H9 (cell line): ENCODE data around the gene USH2A. TPM values are rescaled to one million over a fixed set of nuclear protein-coding genes. Genes with fewer than 3 reads are reported as not detected.

ENCODE experiments used
- DNase-seq: peaks from one replicate; pipeline ENCODE4 v3.0.0-alpha.2; 2017
- H2AFZ ChIP-seq: one replicate; pipeline ENCODE4 v1.6.1; 2013; ENCODE audit warnings: mild to moderate bottlenecking, low read length, control low read depth, moderate library complexity
- H2AK5ac ChIP-seq: 2 replicates; pipeline ENCODE4 v1.6.1; 2013; ENCODE audit warnings: low read length, control low read depth, mixed read lengths; ENCODE audit not compliant: insufficient read length
- H2BK120ac ChIP-seq: one replicate; pipeline ENCODE4 v1.6.1; 2013; ENCODE audit warnings: low read depth, mild to moderate bottlenecking, low read length, control low read depth, inconsistent platforms; ENCODE audit not compliant: poor library complexity, severe bottlenecking
- H2BK12ac ChIP-seq: 2 replicates; pipeline ENCODE4 v1.6.1; 2013; ENCODE audit warnings: low read length, control low read depth, mixed read lengths, low read depth; ENCODE audit not compliant: insufficient read length
- H2BK15ac ChIP-seq: 2 replicates; pipeline ENCODE4 v1.6.1; 2013; ENCODE audit warnings: low read depth, low read length, control low read depth
- H2BK20ac ChIP-seq: one replicate; pipeline ENCODE4 v1.6.1; 2013; ENCODE audit warnings: low read depth, mild to moderate bottlenecking, low read length, control low read depth, inconsistent platforms; ENCODE audit not compliant: poor library complexity, severe bottlenecking
- H2BK5ac ChIP-seq: 2 replicates; pipeline ENCODE4 v1.6.1; 2013; ENCODE audit warnings: low read length, control low read depth, mixed read lengths; ENCODE audit not compliant: insufficient read length
- H3K14ac ChIP-seq: 2 replicates; pipeline ENCODE4 v1.6.1; 2013; ENCODE audit warnings: low read length, control low read depth; ENCODE audit not compliant: insufficient read depth
- H3K18ac ChIP-seq: 2 replicates; pipeline ENCODE4 v1.6.1; 2013; ENCODE audit warnings: low read depth, mild to moderate bottlenecking, mixed read lengths, low read length, control low read depth; ENCODE audit not compliant: insufficient read length
- H3K23ac ChIP-seq: 2 replicates; pipeline ENCODE4 v1.6.1; 2013; ENCODE audit warnings: low read length, control low read depth, mixed read lengths, low read depth; ENCODE audit not compliant: insufficient read length
- H3K23me2 ChIP-seq: 2 replicates; pipeline ENCODE4 v1.6.1; 2013; ENCODE audit warnings: low read depth, mild to moderate bottlenecking, mixed read lengths, low read length, control low read depth; ENCODE audit not compliant: insufficient read length, poor library complexity, severe bottlenecking
- H3K27ac ChIP-seq: 2 replicates; pipeline ENCODE4 v1.5.1; 2013; ENCODE audit warnings: low read length, control low read depth, mixed read lengths, low read depth; ENCODE audit not compliant: insufficient read length
- H3K27me3 ChIP-seq: 2 replicates; pipeline ENCODE4 v1.6.1; 2013; ENCODE audit warnings: low read length, control low read depth, inconsistent platforms; ENCODE audit not compliant: insufficient read depth
- H3K4ac ChIP-seq: 2 replicates; pipeline ENCODE4 v1.6.1; 2013; ENCODE audit warnings: low read depth, mild to moderate bottlenecking, control low read depth, inconsistent platforms, low read length, moderate library complexity
- H3K4me1 ChIP-seq: 2 replicates; pipeline ENCODE4 v1.6.1; 2013; ENCODE audit warnings: low read length, control low read depth, inconsistent platforms; ENCODE audit not compliant: insufficient read depth
- H3K4me2 ChIP-seq: 2 replicates; pipeline ENCODE4 v1.6.1; 2013; ENCODE audit warnings: low read length, control low read depth, mixed read lengths; ENCODE audit not compliant: insufficient read length, insufficient read depth
- H3K56ac ChIP-seq: 2 replicates; pipeline ENCODE4 v1.6.1; 2013; ENCODE audit warnings: low read depth, mild to moderate bottlenecking, mixed read lengths, low read length, control low read depth; ENCODE audit not compliant: insufficient read length
- H3K79me1 ChIP-seq: 2 replicates; pipeline ENCODE4 v1.6.1; 2013; ENCODE audit warnings: low read depth, mild to moderate bottlenecking, moderate library complexity, low read length, control low read depth, inconsistent platforms; ENCODE audit not compliant: insufficient read depth, poor library complexity, severe bottlenecking
- H3K79me2 ChIP-seq: 2 replicates; pipeline ENCODE4 v1.6.1; 2013; ENCODE audit warnings: low read length, control low read depth, inconsistent platforms; ENCODE audit not compliant: insufficient read depth
- H3K9ac ChIP-seq: 2 replicates; pipeline ENCODE4 v1.6.1; 2013; ENCODE audit warnings: low read length, control low read depth, mixed read lengths; ENCODE audit not compliant: insufficient read length; ENCODE audit errors: extremely low read depth
- H3K9me3 ChIP-seq: one replicate; pipeline ENCODE4 v1.6.1; 2013; ENCODE audit warnings: low read depth, low read length, inconsistent platforms; ENCODE audit not compliant: control insufficient read depth
- H3T11ph ChIP-seq: one replicate; pipeline ENCODE4 v1.6.1; 2013; ENCODE audit warnings: mild to moderate bottlenecking, low read length, control low read depth, inconsistent platforms
- H4K20me1 ChIP-seq: one replicate; pipeline ENCODE4 v1.6.1; 2013; ENCODE audit not compliant: control insufficient read depth, insufficient read length, insufficient read depth
- H4K5ac ChIP-seq: 2 replicates; pipeline ENCODE4 v1.6.1; 2013; ENCODE audit warnings: low read depth, mild to moderate bottlenecking, mixed read lengths, low read length, control low read depth; ENCODE audit not compliant: insufficient read length
- H4K8ac ChIP-seq: replicated peaks from 2 replicates; pipeline ENCODE4 v1.6.1; 2013; ENCODE audit warnings: low read length, control low read depth, mixed read lengths, low read depth; ENCODE audit not compliant: insufficient read length
- H4K91ac ChIP-seq: 2 replicates; pipeline ENCODE4 v1.6.1; 2013; ENCODE audit warnings: low read depth, mild to moderate bottlenecking, moderate library complexity, mixed read lengths, low read length, control low read depth; ENCODE audit not compliant: insufficient read length
- H3K27ac Mint-ChIP-seq, 3 experiments: 2 replicates in 2 of 3; 3 replicates in 1 of 3; pipeline ENCODE4 v1.8.0; 2020 to 2021; ENCODE audit warnings: mixed read lengths in 3 of 3, mild to moderate bottlenecking in 1 of 3, moderate library complexity in 1 of 3
- H3K27me3 Mint-ChIP-seq: 2 replicates; pipeline ENCODE4 v1.8.0; 2021; ENCODE audit warnings: low read depth, mild to moderate bottlenecking, moderate library complexity, mixed read lengths
- H3K36me3 Mint-ChIP-seq, 3 experiments: 2 replicates in 2 of 3; 3 replicates in 1 of 3; pipeline ENCODE4 v1.8.0; 2020 to 2021; ENCODE audit warnings: low read depth in 3 of 3, mixed read lengths in 3 of 3; ENCODE audit not compliant: insufficient read depth in 1 of 3
- H3K4me1 Mint-ChIP-seq, 2 experiments: 2 replicates each; pipeline ENCODE4 v1.8.0; 2020; ENCODE audit warnings: mixed read lengths in 2 of 2
- H3K4me3 Mint-ChIP-seq, 2 experiments: 2 replicates in 1 of 2; 3 replicates in 1 of 2; pipeline ENCODE4 v1.8.0; 2020 to 2021; ENCODE audit warnings: mild to moderate bottlenecking in 2 of 2, mixed read lengths in 2 of 2, moderate library complexity in 1 of 2
- H3K9me3 Mint-ChIP-seq, 2 experiments: 2 replicates in 1 of 2; 3 replicates in 1 of 2; pipeline ENCODE4 v1.8.0; 2020; ENCODE audit warnings: mild to moderate bottlenecking in 2 of 2, mixed read lengths in 2 of 2, moderate library complexity in 1 of 2
- CTCF ChIP-seq: fragments of 200-600 bp; sonication (generic); conservative IDR thresholded peaks from 3 replicates; pipeline ENCODE4 v1.8.0; 2021; ENCODE audit warnings: antibody characterized with exemption, mild to moderate bottlenecking
- WGBS: extraction: QIAGEN DNeasy Blood & Tissue Kit; methylation state at CpG from one replicate; pipeline ENCODE4 v1.1.7; 2013; ENCODE audit warnings: missing lambda C conversion rate, low lambda C conversion rate, mixed read lengths; ENCODE audit not compliant: insufficient read length; ENCODE audit errors: extremely low coverage; 5-methylcytosine and 5-hydroxymethylcytosine counted together
- total RNA-seq: library from RNA; stranded (reverse); gene quantifications from 2 replicates; pipeline ENCODE4 v1.2.1, GENCODE V29; 2021

The USH2A gene
- total RNA-seq, 1 experiment from 2014 or later, result 0.11 TPM

- Histone ChIP-seq H3K14ac (no peak overlapping the region), H3K9ac (no peak overlapping the region), H2BK5ac (no peak overlapping the region), H3K4me2 (no peak overlapping the region), H3K4ac (no peak overlapping the region), H3K79me1 (no peaks in the 10 kb centered on the region), H3K4me1 (no peaks in the 10 kb centered on the region), H3K9me3 (no peaks in the 10 kb centered on the region), H4K20me1 (no peaks in the 10 kb centered on the region), H2AK5ac (no peak overlapping the region), H3K23me2 (no peaks in the 10 kb centered on the region), H2BK15ac (no peak overlapping the region), H3K18ac (no peak overlapping the region), H2AFZ (no peak overlapping the region), H3K56ac (no peak overlapping the region), H2BK12ac (no peak overlapping the region), H4K91ac (no peak overlapping the region), H3K27ac (no peak overlapping the region), H4K5ac (no peak overlapping the region), H3K27me3 (no peaks in the 10 kb centered on the region), H3T11ph (no peak overlapping the region), H4K8ac (no peak overlapping the region), H3K23ac (no peak overlapping the region), H3K79me2 (no peaks in the 10 kb centered on the region), H2BK20ac (no peak overlapping the region), H2BK120ac (no peak overlapping the region)
- no peaks in the 10 kb centered on the region for H3K4me1 Mint-ChIP-seq
- no peaks in the 10 kb centered on the region for H3K27me3 Mint-ChIP-seq
- no CpG with 5 or more reads among the region's 3 CpGs for WGBS
- H3K4me3 Mint-ChIP-seq, result no peak overlapping the region
- no peak overlapping the region for H3K27ac Mint-ChIP-seq
- DNase-seq, result no peak
- no peak for TF ChIP-seq CTCF
- H3K36me3 Mint-ChIP-seq, result no peaks in the 10 kb centered on the region
- peaks cover 2% of the 10 kb centered on the region in 2 experiments; a peak in 3 of 5 replicates for H3K9me3 Mint-ChIP-seq
Observed at GRCh38 chr1:215842905-215843304, 580.3 kb downstream of the USH2A start.
